B cell (primary cell): ENCODE measurements around the gene MROH2A. TPM values are rescaled to one million over a fixed set of nuclear protein-coding genes. Genes with fewer than 3 reads are reported as not detected.

Source experiments
- ATAC-seq: fragments of 200-7000 bp; cut with Tn5 transposase; one replicate; pipeline ENCODE4 v1.10.0; 2021; ENCODE audit warnings: low read depth, mild to moderate bottlenecking, moderate number of reproducible peaks, moderate library complexity
- CTCF ChIA-PET: fragments of 350-600 bp; sonication (Branson Sonifier 250); formaldehyde crosslinking; loops from one replicate; lab custom pipeline; 2021; ENCODE audit warnings: antibody characterized with exemption, inconsistent platforms; lab: Charles Lee
- POLR2A ChIA-PET: fragments of 350-600 bp; sonication (Branson Sonifier 250); formaldehyde crosslinking; loops from one replicate; lab custom pipeline; 2021; ENCODE audit warnings: antibody characterized with exemption; lab: Charles Lee
- DNase-seq: peaks from one replicate; pipeline ENCODE4 v3.0.0; 2013
- H2AFZ ChIP-seq: 2 replicates; pipeline ENCODE4 v1.6.1; 2012; ENCODE audit warnings: mild to moderate bottlenecking, low read depth, low read length; ENCODE audit not compliant: insufficient read depth, poor library complexity, severe bottlenecking
- H3K27ac ChIP-seq, 2 donors: 1 replicate in 1 of 2; 2 replicates in 1 of 2; pipeline ENCODE4 v1.5.1; 2012 to 2013; ENCODE audit warnings: low read length in 2 of 2, mild to moderate bottlenecking in 2 of 2, moderate library complexity in 1 of 2
- H3K27me3 ChIP-seq, 4 experiments: fragments of 200-600 bp in 1 of 4; sonication (generic) in 1 of 4; replicated peaks in 1 of 4; 1 replicate in 2 of 4; 2 replicates in 2 of 4; pipeline versions ENCODE4 v1.6.1 to v1.7.0; 2013 to 2016; ENCODE audit warnings: low read length in 3 of 4, mild to moderate bottlenecking in 2 of 4, mixed read lengths in 1 of 4, moderate library complexity in 1 of 4; ENCODE audit not compliant: insufficient read depth in 4 of 4, control insufficient read depth in 3 of 4; ENCODE audit errors: control extremely low read depth in 1 of 4
- H3K36me3 ChIP-seq, 2 experiments: replicated peaks in 1 of 2; 1 replicate in 1 of 2; 2 replicates in 1 of 2; pipeline versions ENCODE4 v1.6.1 to v1.7.1; 2013; ENCODE audit warnings: low read length in 1 of 2; ENCODE audit not compliant: insufficient read depth in 2 of 2, control insufficient read depth in 1 of 2; ENCODE audit errors: control extremely low read depth in 1 of 2, extremely low read depth in 1 of 2
- H3K4me1 ChIP-seq, 2 donors: fragments of 200-600 bp in 1 of 2; sonication (generic) in 1 of 2; 1 replicate in 1 of 2; 2 replicates in 1 of 2; pipeline versions ENCODE4 v1.5.1 to v1.6.1; 2013 to 2017; ENCODE audit warnings: low read length in 2 of 2; ENCODE audit not compliant: control insufficient read depth in 2 of 2, insufficient read depth in 2 of 2
- H3K4me2 ChIP-seq: replicated peaks from 2 replicates; pipeline ENCODE3; 2012; ENCODE audit warnings: mild to moderate bottlenecking, low read depth, low read length; ENCODE audit not compliant: poor library complexity, severe bottlenecking
- H3K4me3 ChIP-seq, 5 experiments: fragments of 200-600 bp in 1 of 5; sonication (generic) in 1 of 5; 1 replicate in 3 of 5; 2 replicates in 2 of 5; pipeline versions ENCODE4 v1.5.1 to v1.7.0; 2011 to 2016; ENCODE audit warnings: low read length in 4 of 5, mild to moderate bottlenecking in 4 of 5, low read depth in 2 of 5, control low read depth in 1 of 5, moderate library complexity in 1 of 5; ENCODE audit not compliant: insufficient read depth in 1 of 5; ENCODE audit errors: control extremely low read depth in 1 of 5, extremely low read depth in 1 of 5
- H3K79me2 ChIP-seq: fragments of 200-600 bp; sonication (generic); one replicate; pipeline ENCODE4 v1.6.0; 2016; ENCODE audit warnings: low read length; ENCODE audit not compliant: control insufficient read depth, insufficient read depth
- H3K9ac ChIP-seq: fragments of 200-600 bp; sonication (generic); 2 replicates; pipeline ENCODE4 v1.6.1; 2017; ENCODE audit warnings: mild to moderate bottlenecking, low read length, moderate library complexity
- H3K9me3 ChIP-seq, 3 donors: one replicate each; pipeline versions ENCODE4 v1.6.1 to v1.7.1; 2013; ENCODE audit warnings: low read length in 2 of 3; ENCODE audit not compliant: control insufficient read depth in 2 of 3, insufficient read depth in 1 of 3; ENCODE audit errors: control extremely low read depth in 1 of 3
- H4K20me1 ChIP-seq: 2 replicates; pipeline ENCODE4 v1.6.0; 2012; ENCODE audit warnings: mild to moderate bottlenecking, low read length; ENCODE audit not compliant: insufficient read depth, control insufficient read depth, poor library complexity, severe bottlenecking
- H3K27ac Mint-ChIP-seq: one replicate; pipeline ENCODE4 v1.8.0; 2021; ENCODE audit warnings: mixed read lengths
- H3K27me3 Mint-ChIP-seq: one replicate; pipeline ENCODE4 v1.8.0; 2021; ENCODE audit warnings: mixed read lengths
- H3K4me1 Mint-ChIP-seq: one replicate; pipeline ENCODE4 v1.8.0; 2021; ENCODE audit warnings: mixed read lengths
- H3K4me3 Mint-ChIP-seq: one replicate; pipeline ENCODE4 v1.8.0; 2021; ENCODE audit warnings: mixed read lengths
- H3K9me3 Mint-ChIP-seq: one replicate; pipeline ENCODE4 v1.8.0; 2022; ENCODE audit warnings: mixed read lengths; ENCODE audit not compliant: insufficient read depth
- EZH2 ChIP-seq: IDR thresholded peaks from 2 replicates; pipeline ENCODE4 v1.6.1; 2012; ENCODE audit warnings: borderline replicate concordance, low read depth, mild to moderate bottlenecking, moderate library complexity, low read length; ENCODE audit not compliant: insufficient read depth, poor library complexity, severe bottlenecking
- WGBS: methylation state at CpG from one replicate; pipeline ENCODE4 v1.1.5; 2013; ENCODE audit warnings: missing lambda C conversion rate; ENCODE audit not compliant: insufficient coverage; 5-methylcytosine and 5-hydroxymethylcytosine counted together
- intact Hi-C: fragments of 100-400 bp; cut with micrococcal nuclease; formaldehyde crosslinking; loops from one replicate; pipeline ENCODE4 v1.10.0; 2022
- polyA plus RNA-seq: library from polyadenylated mRNA; depleted of rRNA; stranded (reverse); fragments of >200 nt; gene quantifications from 2 replicates; pipeline ENCODE4 v1.2.3, GENCODE V29; 2012
- total RNA-seq, 2 donors: library from RNA; stranded (reverse); fragments of 120-200 nt in 1 of 2; gene quantifications; 1 replicate in 1 of 2; 2 replicates in 1 of 2; pipeline versions ENCODE4 v1.2.3 to v1.2.4, GENCODE V29; 2013 to 2022
- TF ChIP-seq, protein P1 (sequence below): fragments of 200-600 bp; IDR thresholded peaks from one replicate; pipeline ENCODE4 v1.8.0; 2022; ENCODE audit warnings: antibody characterized with exemption, mild to moderate bottlenecking

The MROH2A gene
- total and polyA plus RNA-seq, 2 donors (not counting 1 experiment from before 2014, with no cell fraction given), result not detected

DNA sequence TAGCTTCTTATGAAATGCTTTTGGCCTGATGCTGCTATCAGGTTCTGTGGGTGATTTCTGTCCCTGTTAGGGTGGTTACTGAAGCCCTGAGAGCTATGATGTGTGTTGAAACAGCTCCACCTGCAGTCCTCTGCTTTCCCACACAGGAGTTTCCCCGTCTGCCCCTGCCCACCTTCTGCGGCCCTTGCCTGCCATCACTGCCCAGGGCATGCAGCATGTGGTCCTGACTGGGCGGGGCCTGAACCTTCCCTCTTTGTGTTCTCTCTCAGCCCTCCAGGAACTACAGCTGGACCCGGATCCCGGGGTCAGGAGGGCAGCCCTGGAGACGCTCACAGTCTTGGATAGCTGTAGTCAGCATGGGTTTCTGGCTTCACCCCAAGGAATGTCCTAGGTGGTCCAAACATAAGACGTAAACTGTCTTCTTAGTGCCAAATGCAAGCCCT is 54.8 kb downstream of the MROH2A start:
- no peaks in the 10 kb centered on the region for H3K36me3 ChIP-seq
- H3K79me2 ChIP-seq, result peaks cover 12% of the 10 kb centered on the region
- ChIA-PET CTCF (interaction anchor here (1.0 kb wide), 1 partner anchor 428 kb away, joined by 4 read pairs; no protein-coding TSS in a partner anchor), POLR2A (no interaction called here)
- H3K4me3 Mint-ChIP-seq, result no peak overlapping the region
- H3K4me3 ChIP-seq, result no peak overlapping the region
- no peaks in the 10 kb centered on the region for H3K9me3 Mint-ChIP-seq
- H3K27me3 Mint-ChIP-seq, result no peaks in the 10 kb centered on the region
- no peaks in the 10 kb centered on the region for H4K20me1 ChIP-seq
- DNase-seq (no peak), ATAC-seq (no peak)
- no peak overlapping the region for H3K27ac Mint-ChIP-seq
- intact Hi-C loops, result no loop called here
- H3K9me3 ChIP-seq, result peaks cover 0 to 11% (median 0%) of the 10 kb centered on the region in 3 donors
- H3K4me2 ChIP-seq, result no peak overlapping the region
- H3K27me3 ChIP-seq, result no peaks in the 10 kb centered on the region
- 82% methylated on average over 4 of the region's 7 CpGs for WGBS
- TF ChIP-seq, protein P1, sequence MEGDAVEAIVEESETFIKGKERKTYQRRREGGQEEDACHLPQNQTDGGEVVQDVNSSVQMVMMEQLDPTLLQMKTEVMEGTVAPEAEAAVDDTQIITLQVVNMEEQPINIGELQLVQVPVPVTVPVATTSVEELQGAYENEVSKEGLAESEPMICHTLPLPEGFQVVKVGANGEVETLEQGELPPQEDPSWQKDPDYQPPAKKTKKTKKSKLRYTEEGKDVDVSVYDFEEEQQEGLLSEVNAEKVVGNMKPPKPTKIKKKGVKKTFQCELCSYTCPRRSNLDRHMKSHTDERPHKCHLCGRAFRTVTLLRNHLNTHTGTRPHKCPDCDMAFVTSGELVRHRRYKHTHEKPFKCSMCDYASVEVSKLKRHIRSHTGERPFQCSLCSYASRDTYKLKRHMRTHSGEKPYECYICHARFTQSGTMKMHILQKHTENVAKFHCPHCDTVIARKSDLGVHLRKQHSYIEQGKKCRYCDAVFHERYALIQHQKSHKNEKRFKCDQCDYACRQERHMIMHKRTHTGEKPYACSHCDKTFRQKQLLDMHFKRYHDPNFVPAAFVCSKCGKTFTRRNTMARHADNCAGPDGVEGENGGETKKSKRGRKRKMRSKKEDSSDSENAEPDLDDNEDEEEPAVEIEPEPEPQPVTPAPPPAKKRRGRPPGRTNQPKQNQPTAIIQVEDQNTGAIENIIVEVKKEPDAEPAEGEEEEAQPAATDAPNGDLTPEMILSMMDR, result no peak
- no peak for TF ChIP-seq EZH2
- H3K4me1 ChIP-seq, result peaks cover 0 to 6% of the 10 kb centered on the region in 2 donors
- peaks cover 3% of the 10 kb centered on the region for H3K4me1 Mint-ChIP-seq
- H2AFZ ChIP-seq, result no peak overlapping the region
- no peak overlapping the region for H3K27ac ChIP-seq
- no peak overlapping the region for H3K9ac ChIP-seq

DNA sequence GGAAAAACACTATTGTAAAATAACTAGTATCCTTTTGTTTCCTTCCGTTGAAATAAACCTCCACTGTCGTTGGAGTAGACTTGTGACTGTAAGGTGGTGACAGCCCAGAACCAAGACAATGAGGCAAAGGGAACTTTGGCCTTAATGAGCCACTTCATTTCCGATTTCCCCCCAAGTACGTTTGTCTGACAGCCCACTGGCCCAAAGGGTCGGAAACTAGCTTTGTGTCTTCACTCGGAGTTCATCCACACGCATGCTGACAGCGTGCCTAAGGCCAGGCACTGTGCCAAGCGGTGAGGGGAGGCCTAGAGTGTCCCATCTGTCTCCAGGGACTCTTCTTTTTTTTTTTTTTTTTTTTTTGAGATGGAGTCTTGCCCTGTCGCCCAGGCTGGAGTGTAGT is 55.2 kb downstream of the MROH2A start:
- whole genome bisulfite sequencing, result 94% methylated on average over 7 of the region's 10 CpGs
- Histone ChIP-seq H3K9ac (no peak overlapping the region), H3K79me2 (peaks cover 13% of the 10 kb centered on the region), H3K4me3 (no peak overlapping the region), H3K9me3 (peaks cover 0 to 11% (median 0%) of the 10 kb centered on the region in 3 donors), H3K36me3 (no peaks in the 10 kb centered on the region), H3K27me3 (no peaks in the 10 kb centered on the region), H4K20me1 (no peaks in the 10 kb centered on the region), H3K4me1 (peaks cover 0 to 6% of the 10 kb centered on the region in 2 donors), H3K27ac (no peak overlapping the region), H3K4me2 (no peak overlapping the region), H2AFZ (no peak overlapping the region)
- ATAC-seq (no peak), DNase-seq (no peak)
- H3K9me3 Mint-ChIP-seq, result no peaks in the 10 kb centered on the region
- H3K4me3 Mint-ChIP-seq, result no peak overlapping the region
- TF ChIP-seq, protein P1, result no peak
- no peak for TF ChIP-seq EZH2
- H3K27ac Mint-ChIP-seq, result no peak overlapping the region
- ChIA-PET POLR2A (no interaction called here), CTCF (interaction anchor here (1.0 kb wide), 1 partner anchor 429 kb away, joined by 4 read pairs; no protein-coding TSS in a partner anchor)
- intact Hi-C loops, result no loop called here
- peaks cover 3% of the 10 kb centered on the region for H3K4me1 Mint-ChIP-seq
- H3K27me3 Mint-ChIP-seq, result no peaks in the 10 kb centered on the region
